ENCODE measurements around the gene LCN6. TPM values are rescaled to one million over a fixed set of nuclear protein-coding genes. Genes with fewer than 3 reads are reported as not detected.

Gene LCN6
- total and polyA plus RNA-seq, 9 of the 15 experiments (the other 6 are each of a cell fraction or from before 2014, with no cell fraction given) = 0.10 to 0.45 (median 0.37) TPM; not detected in 5

GRCh38 chr9:136754626-136755301 is 6.4 kb upstream of the LCN6 start:
- Histone ChIP-seq H3K9me1 (ENCODE audit: control insufficient read depth, insufficient read depth, low read length) (no peaks in the 10 kb centered on the region), H2AFZ (ENCODE audit: low read depth, low read length) (no peak overlapping the region), H3K79me2 (ENCODE audit: control insufficient read depth, insufficient read depth, low read length) (no peaks in the 10 kb centered on the region), H3K4me3 (no peak overlapping the region), H3K27ac (ENCODE audit: extremely low read depth, low read depth, low read length) (no peak overlapping the region), H3K4me2 (ENCODE audit: insufficient read depth, low read length) (no peak overlapping the region), H3K27me3 (ENCODE audit: control insufficient read depth in 2 of 2, insufficient read depth in 2 of 2, low read length in 2 of 2) (no peaks in the 10 kb centered on the region), H3K9ac (ENCODE audit: insufficient read depth in 1 of 2, low read depth in 2 of 2, low read length in 2 of 2) (no peak overlapping the region), H3K4me1 (replicated peaks in 1 of 2; ENCODE audit: control insufficient read depth in 2 of 2, insufficient read depth in 2 of 2, low read length in 2 of 2) (peaks cover 0 to 45% of the 10 kb centered on the region in 2 experiments; a peak in 3 of 5 replicates), H4K20me1 (replicated peaks; ENCODE audit: control insufficient read depth, insufficient read depth, low read length) (no peaks in the 10 kb centered on the region), H3K9me3 (replicated peaks; ENCODE audit: control insufficient read depth, insufficient read depth, low read depth, low read length) (peaks cover 13% of the 10 kb centered on the region), H3K36me3 (ENCODE audit: control insufficient read depth, insufficient read depth, low read length) (no peaks in the 10 kb centered on the region)
- ChIA-PET POLR2A (interaction anchor here (0.6 to 0.8 kb wide), 2 partner anchors 28 to 31 kb away, joined by 3 to 4 read pairs; no protein-coding TSS in a partner anchor), CTCF (ENCODE audit: low intra/inter-chr PET ratio) (no interaction called here)
- TF ChIP-seq FOXM1 (IDR thresholded peaks at IDR 0.05; ENCODE audit: low read depth) (no peak), FOXM1 (CRISPR knock-in tag; IDR thresholded peaks at IDR 0.05; ENCODE audit: low read depth) (no peak), ZNF436 (CRISPR knock-in tag; IDR thresholded peaks at IDR 0.05) (no peak), ZNF507 (tag; conservative IDR thresholded peaks at IDR 0.05) (no peak), ZNF583 (CRISPR knock-in tag; IDR thresholded peaks at IDR 0.05) (no peak), KAT8 (IDR thresholded peaks at IDR 0.05; ENCODE audit: low read depth) (no peak), ZNF699 (CRISPR knock-in tag; IDR thresholded peaks at IDR 0.05; ENCODE audit: insufficient replicate concordance) (no peak)
- BruUV-seq (replicated peaks) = no TSS peak
- intact Hi-C loops (cut with micrococcal nuclease) = no loop called here
- DNase-seq (ENCODE audit: extremely low read depth in 1 of 4, low spot score in 3 of 4) (no peak), FAIRE-seq (no peak), ATAC-seq (0 out of 3 replicates have a peak, but pooled peaks have one; percentile 8)
- in situ Hi-C loops (cut with MboI) = no loop called here
- WGBS (ENCODE audit: insufficient coverage, low coverage, missing lambda C conversion rate) = 64% methylated on average over 24 of the region's 24 CpGs

Data from K562 (cell line).